GM23338 (cell line): ENCODE data around the gene ERMP1. TPM values are rescaled to one million over a fixed set of nuclear protein-coding genes. Genes with fewer than 3 reads are reported as not detected.

ENCODE experiments used
- ATAC-seq: fragments of 200-7000 bp; cut with Tn5 transposase; 3 replicates; pipeline ENCODE4 v1.9.1; 2020
- DNase-seq: peaks from one replicate; pipeline ENCODE4 v3.0.0-alpha.2; 2015; ENCODE audit warnings: low spot score
- H2AFZ ChIP-seq: fragments of 200-600 bp; sonication (generic); 2 replicates; pipeline ENCODE4 v1.8.0; 2016; ENCODE audit warnings: antibody characterized with exemption, mild to moderate bottlenecking, moderate library complexity
- H3F3A ChIP-seq: fragments of 200-600 bp; sonication (generic); replicated peaks from 2 replicates; pipeline ENCODE4 v1.8.0; 2017; ENCODE audit warnings: antibody characterized with exemption, mixed run types, low read depth
- H3K27ac ChIP-seq: fragments of 200-600 bp; sonication (generic); 2 replicates; pipeline ENCODE4 v1.6.1; 2016; ENCODE audit warnings: low read depth
- H3K27me3 ChIP-seq: fragments of 200-600 bp; sonication (generic); 2 replicates; pipeline ENCODE4 v1.8.0; 2016; ENCODE audit warnings: mild to moderate bottlenecking, mixed run types, moderate library complexity; ENCODE audit not compliant: insufficient read depth
- H3K36me3 ChIP-seq: fragments of 200-600 bp; sonication (generic); 2 replicates; pipeline ENCODE4 v1.8.0; 2016; ENCODE audit warnings: mild to moderate bottlenecking; ENCODE audit not compliant: insufficient read depth
- H3K4me1 ChIP-seq: fragments of 200-600 bp; sonication (generic); 2 replicates; pipeline ENCODE4 v1.8.0; 2016; ENCODE audit warnings: mild to moderate bottlenecking, moderate library complexity; ENCODE audit not compliant: insufficient read depth
- H3K4me2 ChIP-seq: fragments of 200-600 bp; sonication (generic); 2 replicates; pipeline ENCODE4 v1.7.1; 2017; ENCODE audit warnings: mixed run types
- H3K4me3 ChIP-seq: fragments of 200-600 bp; sonication (generic); 2 replicates; pipeline ENCODE4 v1.6.1; 2016; ENCODE audit warnings: mixed run types
- H3K79me2 ChIP-seq: fragments of 200-600 bp; sonication (generic); replicated peaks from 2 replicates; pipeline ENCODE4 v1.8.0; 2017; ENCODE audit warnings: mild to moderate bottlenecking; ENCODE audit not compliant: insufficient read depth
- H3K9me2 ChIP-seq: fragments of 200-600 bp; sonication (generic); 2 replicates; pipeline ENCODE4 v1.8.0; 2017; ENCODE audit not compliant: insufficient read depth
- H4K20me1 ChIP-seq: fragments of 200-600 bp; sonication (generic); replicated peaks from 2 replicates; pipeline ENCODE4 v1.8.0; 2017; ENCODE audit warnings: mild to moderate bottlenecking; ENCODE audit not compliant: insufficient read depth
- H3K27ac Mint-ChIP-seq: 2 replicates; pipeline ENCODE4 v1.8.0; 2020; ENCODE audit warnings: inconsistent platforms, mild to moderate bottlenecking, moderate library complexity, mixed read lengths
- H3K27me3 Mint-ChIP-seq: 3 replicates; pipeline ENCODE4 v1.8.0; 2022; ENCODE audit warnings: low read depth, mild to moderate bottlenecking, moderate library complexity, mixed read lengths, inconsistent platforms; ENCODE audit not compliant: insufficient read depth, poor library complexity
- H3K36me3 Mint-ChIP-seq: 3 replicates; pipeline ENCODE4 v1.8.0; 2021; ENCODE audit warnings: low read depth, mild to moderate bottlenecking, inconsistent platforms, moderate library complexity, mixed read lengths
- H3K4me1 Mint-ChIP-seq: 3 replicates; pipeline ENCODE4 v1.8.0; 2020; ENCODE audit warnings: mild to moderate bottlenecking, inconsistent platforms, mixed read lengths
- H3K4me3 Mint-ChIP-seq: 3 replicates; pipeline ENCODE4 v1.8.0; 2021; ENCODE audit warnings: moderate library complexity, mild to moderate bottlenecking, inconsistent platforms, mixed read lengths
- H3K9me3 Mint-ChIP-seq: 3 replicates; pipeline ENCODE4 v1.8.0; 2020; ENCODE audit warnings: moderate library complexity, mild to moderate bottlenecking, inconsistent platforms, mixed read lengths
- CREB1 ChIP-seq: fragments of 250-450 bp; sonication (Bioruptor Pico); IDR thresholded peaks from 2 replicates; pipeline ENCODE4 v1.5.0; 2020; ENCODE audit warnings: low read depth, mild to moderate bottlenecking, moderate library complexity
- CTCF ChIP-seq, 2 experiments: fragments of 200-600 bp in 1 of 2; sonication (generic) in 1 of 2; conservative IDR thresholded peaks; 2 replicates each; pipeline versions ENCODE4 v1.5.1 to v1.6.1; 2016 to 2017; ENCODE audit warnings: antibody characterized with exemption in 2 of 2, low read depth in 2 of 2, mild to moderate bottlenecking in 2 of 2, moderate library complexity in 1 of 2
- EZH2 ChIP-seq: fragments of 200-600 bp; sonication (generic); IDR thresholded peaks from one replicate; pipeline ENCODE4 v1.8.0; 2017; ENCODE audit warnings: antibody characterized with exemption, mild to moderate bottlenecking, low read depth; ENCODE audit not compliant: unreplicated experiment
- NANOG ChIP-seq: IDR thresholded peaks from 2 replicates; pipeline ENCODE4 v1.6.1; 2016; ENCODE audit warnings: antibody characterized with exemption, borderline replicate concordance
- STAT1 ChIP-seq: IDR thresholded peaks from one replicate; pipeline ENCODE4 v1.6.1; 2016; ENCODE audit warnings: antibody characterized with exemption; ENCODE audit not compliant: unreplicated experiment
- ZNF114 ChIP-seq: fragments of 250-450 bp; sonication (Bioruptor Pico); IDR thresholded peaks from 2 replicates; pipeline ENCODE4 v1.5.0; 2020; ENCODE audit warnings: mild to moderate bottlenecking, moderate library complexity
- ZNF331 ChIP-seq: fragments of 250-450 bp; sonication (Bioruptor Pico); IDR thresholded peaks from 2 replicates; pipeline ENCODE4 v1.5.0; 2020; ENCODE audit warnings: low read depth, mild to moderate bottlenecking, moderate library complexity
- ZNF462 ChIP-seq: fragments of 250-450 bp; sonication (Bioruptor Pico); IDR thresholded peaks from 2 replicates; pipeline ENCODE4 v1.5.0; 2020; ENCODE audit warnings: mild to moderate bottlenecking, moderate library complexity
- polyA plus RNA-seq: library from polyadenylated mRNA; unstranded; fragments of >200 nt; fragmentation: Nextera tagmentation; extraction: Ambion mirVana; gene quantifications from 2 replicates; pipeline ENCODE4 v1.2.1, GENCODE V29; 2016
- total RNA-seq: library from RNA; depleted of rRNA; stranded (reverse); fragments of >200 nt; shearing (Covaris generic); gene quantifications from 2 replicates; pipeline ENCODE4 v1.2.3, GENCODE V29; 2014
- TF ChIP-seq, protein P1 (sequence below): IDR thresholded peaks from 2 replicates; pipeline ENCODE4 v1.6.1; 2016; ENCODE audit warnings: antibody characterized with exemption
- TF ChIP-seq, protein P2 (sequence below): IDR thresholded peaks from one replicate; pipeline ENCODE4 v1.6.1; 2018; ENCODE audit warnings: antibody characterized with exemption; ENCODE audit not compliant: unreplicated experiment

ERMP1 gene
- total and polyA plus RNA-seq, 2 experiments from 2014 or later: 5.3 to 23.4 TPM

- H4K20me1 ChIP-seq: no peaks in the 10 kb centered on the region
- TF ChIP-seq EZH2 (no peak), ZNF331 (no peak), CTCF (conservative IDR thresholded peaks at IDR 0.05; ENCODE audit: low read depth in 2 of 2) (no peak), NANOG (no peak), CREB1 (CRISPR knock-in tag) (no peak), STAT1 (no peak), ZNF462 (no peak), ZNF114 (no peak)
- TF ChIP-seq, protein P1, sequence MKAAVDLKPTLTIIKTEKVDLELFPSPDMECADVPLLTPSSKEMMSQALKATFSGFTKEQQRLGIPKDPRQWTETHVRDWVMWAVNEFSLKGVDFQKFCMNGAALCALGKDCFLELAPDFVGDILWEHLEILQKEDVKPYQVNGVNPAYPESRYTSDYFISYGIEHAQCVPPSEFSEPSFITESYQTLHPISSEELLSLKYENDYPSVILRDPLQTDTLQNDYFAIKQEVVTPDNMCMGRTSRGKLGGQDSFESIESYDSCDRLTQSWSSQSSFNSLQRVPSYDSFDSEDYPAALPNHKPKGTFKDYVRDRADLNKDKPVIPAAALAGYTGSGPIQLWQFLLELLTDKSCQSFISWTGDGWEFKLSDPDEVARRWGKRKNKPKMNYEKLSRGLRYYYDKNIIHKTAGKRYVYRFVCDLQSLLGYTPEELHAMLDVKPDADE: no peak
- TF ChIP-seq, protein P2, sequence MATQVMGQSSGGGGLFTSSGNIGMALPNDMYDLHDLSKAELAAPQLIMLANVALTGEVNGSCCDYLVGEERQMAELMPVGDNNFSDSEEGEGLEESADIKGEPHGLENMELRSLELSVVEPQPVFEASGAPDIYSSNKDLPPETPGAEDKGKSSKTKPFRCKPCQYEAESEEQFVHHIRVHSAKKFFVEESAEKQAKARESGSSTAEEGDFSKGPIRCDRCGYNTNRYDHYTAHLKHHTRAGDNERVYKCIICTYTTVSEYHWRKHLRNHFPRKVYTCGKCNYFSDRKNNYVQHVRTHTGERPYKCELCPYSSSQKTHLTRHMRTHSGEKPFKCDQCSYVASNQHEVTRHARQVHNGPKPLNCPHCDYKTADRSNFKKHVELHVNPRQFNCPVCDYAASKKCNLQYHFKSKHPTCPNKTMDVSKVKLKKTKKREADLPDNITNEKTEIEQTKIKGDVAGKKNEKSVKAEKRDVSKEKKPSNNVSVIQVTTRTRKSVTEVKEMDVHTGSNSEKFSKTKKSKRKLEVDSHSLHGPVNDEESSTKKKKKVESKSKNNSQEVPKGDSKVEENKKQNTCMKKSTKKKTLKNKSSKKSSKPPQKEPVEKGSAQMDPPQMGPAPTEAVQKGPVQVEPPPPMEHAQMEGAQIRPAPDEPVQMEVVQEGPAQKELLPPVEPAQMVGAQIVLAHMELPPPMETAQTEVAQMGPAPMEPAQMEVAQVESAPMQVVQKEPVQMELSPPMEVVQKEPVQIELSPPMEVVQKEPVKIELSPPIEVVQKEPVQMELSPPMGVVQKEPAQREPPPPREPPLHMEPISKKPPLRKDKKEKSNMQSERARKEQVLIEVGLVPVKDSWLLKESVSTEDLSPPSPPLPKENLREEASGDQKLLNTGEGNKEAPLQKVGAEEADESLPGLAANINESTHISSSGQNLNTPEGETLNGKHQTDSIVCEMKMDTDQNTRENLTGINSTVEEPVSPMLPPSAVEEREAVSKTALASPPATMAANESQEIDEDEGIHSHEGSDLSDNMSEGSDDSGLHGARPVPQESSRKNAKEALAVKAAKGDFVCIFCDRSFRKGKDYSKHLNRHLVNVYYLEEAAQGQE: no peak
- no peaks in the 10 kb centered on the region for H3K27me3 ChIP-seq
- peak overlapping the region; percentile 86 for H2AFZ ChIP-seq
- no peak overlapping the region for H3K4me3 ChIP-seq
- H3K27ac ChIP-seq: no peak overlapping the region
- H3K27ac Mint-ChIP-seq: no peak overlapping the region
- no peaks in the 10 kb centered on the region for H3K79me2 ChIP-seq
- no peaks in the 10 kb centered on the region for H3F3A ChIP-seq
- ATAC-seq (no peak), DNase-seq (no peak)
- H3K9me2 ChIP-seq: no peaks in the 10 kb centered on the region
- no peaks in the 10 kb centered on the region for H3K9me3 Mint-ChIP-seq
- no peaks in the 10 kb centered on the region for H3K36me3 Mint-ChIP-seq
- no peak overlapping the region for H3K4me2 ChIP-seq
- no peaks in the 10 kb centered on the region for H3K4me1 ChIP-seq
- H3K27me3 Mint-ChIP-seq: peaks cover 4% of the 10 kb centered on the region
- H3K36me3 ChIP-seq: no peaks in the 10 kb centered on the region
- H3K4me3 Mint-ChIP-seq: no peak overlapping the region
- peaks cover 6% of the 10 kb centered on the region for H3K4me1 Mint-ChIP-seq
These were observed 38.9 kb upstream of the ERMP1 start for GRCh38 chr9:5871785-5872184.
